HEK293 (cell line): ENCODE results near the gene DOK6.

Experiments used
- KLF10 ChIP-seq: fragments of 450-650 bp; IDR thresholded peaks from 2 replicates; pipeline ENCODE4 v1.5.1; 2018; ENCODE audit warnings: missing biosample characterization, mild to moderate bottlenecking, missing genetic modification characterization
- SETDB1 ChIP-seq: IDR thresholded peaks from one replicate; pipeline ENCODE4 v1.6.1; 2017; ENCODE audit warnings: mild to moderate bottlenecking, low read length, moderate library complexity, mixed read lengths; ENCODE audit not compliant: insufficient read length
- TF ChIP-seq, protein P1 (sequence below): fragments of 450-650 bp; formaldehyde crosslinking; IDR thresholded peaks from 2 replicates; pipeline ENCODE4 v1.5.1; 2016; ENCODE audit warnings: missing biosample characterization, missing genetic modification characterization

DNA sequence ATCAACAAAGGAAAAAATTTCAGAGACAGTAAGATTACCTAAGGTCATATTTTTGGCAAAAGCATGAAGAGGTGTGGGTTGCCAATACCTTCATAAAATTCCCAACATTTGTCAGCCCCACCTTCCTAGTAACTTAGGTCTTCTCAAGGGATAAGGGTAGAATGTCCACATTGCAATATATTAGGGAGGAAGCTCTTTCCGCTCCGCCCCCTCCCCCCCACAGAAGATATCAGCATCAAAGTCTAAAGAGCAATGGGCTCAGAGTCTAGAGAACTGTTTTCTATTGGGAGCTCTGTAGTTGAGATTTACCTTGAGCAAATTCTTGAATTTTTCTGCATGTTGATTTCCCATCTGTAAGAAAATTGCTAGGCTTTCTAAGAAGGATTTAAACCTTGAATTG is 346.7 kb downstream of the DOK6 start:
- TF ChIP-seq, protein P1, sequence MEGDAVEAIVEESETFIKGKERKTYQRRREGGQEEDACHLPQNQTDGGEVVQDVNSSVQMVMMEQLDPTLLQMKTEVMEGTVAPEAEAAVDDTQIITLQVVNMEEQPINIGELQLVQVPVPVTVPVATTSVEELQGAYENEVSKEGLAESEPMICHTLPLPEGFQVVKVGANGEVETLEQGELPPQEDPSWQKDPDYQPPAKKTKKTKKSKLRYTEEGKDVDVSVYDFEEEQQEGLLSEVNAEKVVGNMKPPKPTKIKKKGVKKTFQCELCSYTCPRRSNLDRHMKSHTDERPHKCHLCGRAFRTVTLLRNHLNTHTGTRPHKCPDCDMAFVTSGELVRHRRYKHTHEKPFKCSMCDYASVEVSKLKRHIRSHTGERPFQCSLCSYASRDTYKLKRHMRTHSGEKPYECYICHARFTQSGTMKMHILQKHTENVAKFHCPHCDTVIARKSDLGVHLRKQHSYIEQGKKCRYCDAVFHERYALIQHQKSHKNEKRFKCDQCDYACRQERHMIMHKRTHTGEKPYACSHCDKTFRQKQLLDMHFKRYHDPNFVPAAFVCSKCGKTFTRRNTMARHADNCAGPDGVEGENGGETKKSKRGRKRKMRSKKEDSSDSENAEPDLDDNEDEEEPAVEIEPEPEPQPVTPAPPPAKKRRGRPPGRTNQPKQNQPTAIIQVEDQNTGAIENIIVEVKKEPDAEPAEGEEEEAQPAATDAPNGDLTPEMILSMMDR (tag by site-specific recombination): no peak
- no peak for TF ChIP-seq SETDB1
- TF ChIP-seq KLF10 (tag by site-specific recombination): no peak
